ENCODE measurements around the gene TSEN34. TPM values are rescaled to one million over a fixed set of nuclear protein-coding genes. Genes with fewer than 3 reads are reported as not detected.
A peak's percentile ranks its signal among the peaks of the same experiment; 100 is the strongest.
"Not testable (repeated sequence)": the region's sequence is repeated elsewhere in the genome, so short reads cannot be mapped to it uniquely, and the experiment has no call there.

TSEN34 gene
- total RNA-seq, 2 donors from 2014 or later = 14.3 to 16.7 TPM

DNA sequence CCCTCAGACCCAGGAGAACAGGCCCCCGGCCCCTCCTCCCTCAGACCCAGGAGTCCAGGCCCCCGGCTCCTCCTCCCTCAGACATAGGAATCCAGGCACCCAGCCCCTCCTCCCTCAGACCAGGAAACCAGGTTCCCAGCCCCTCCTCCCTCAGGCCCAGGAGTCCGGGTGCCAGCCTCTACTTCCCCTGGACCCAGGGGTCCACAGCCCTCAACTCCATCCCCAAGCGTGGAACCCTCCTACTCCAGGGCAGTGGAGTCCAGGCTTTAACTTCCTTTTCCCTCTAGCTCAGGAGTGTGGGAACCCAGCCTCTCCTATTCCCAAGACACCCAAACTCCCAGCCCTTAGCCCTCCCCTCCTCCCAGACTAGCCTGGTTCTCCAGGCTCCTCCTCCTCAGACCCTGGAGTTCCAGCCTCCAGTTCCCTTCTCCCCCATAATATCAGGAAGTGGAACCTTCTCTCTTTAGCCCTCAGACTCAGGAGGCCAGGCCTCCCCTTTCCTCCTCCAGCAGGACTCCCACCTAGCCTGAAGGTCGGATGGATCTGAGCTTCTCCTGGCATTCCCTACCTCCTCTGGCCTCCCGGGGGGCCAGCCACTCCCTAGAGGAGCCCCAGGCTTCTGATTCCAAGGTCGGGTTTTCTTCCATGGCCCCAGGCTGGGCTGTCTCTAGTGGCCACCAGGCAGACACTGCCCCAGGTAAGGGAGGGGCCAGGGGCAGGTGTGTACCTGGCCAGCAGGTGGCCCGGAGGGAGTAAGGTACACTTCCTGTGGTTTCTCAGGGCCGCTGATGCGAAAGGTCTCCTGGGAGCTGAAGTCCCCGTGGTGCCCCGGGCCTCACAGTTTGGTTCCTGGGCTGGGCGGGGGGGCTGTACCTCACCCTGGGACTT, 18.4 kb upstream of the TSEN34 start, which contains the start of gene TMC4:
Gene TMC4 (minus strand): TSS at position 690 of the 888 bp plus-strand sequence. CDS start 43 bp downstream, at position 647.
- Mint-ChIP-seq H3K27me3 (no peaks in the 10 kb centered on the region), H3K4me1 (no peaks in the 10 kb centered on the region), H3K4me3 (no peak within 1 kb of the TSS), H3K36me3 (ENCODE audit: low read depth) (peaks cover 15% of the 10 kb centered on the region), H3K27ac (no peak within 1 kb of the TSS), H3K9me3 (no peaks in the 10 kb centered on the region)
- ATAC-seq (replicated peaks) = no peak

DNA sequence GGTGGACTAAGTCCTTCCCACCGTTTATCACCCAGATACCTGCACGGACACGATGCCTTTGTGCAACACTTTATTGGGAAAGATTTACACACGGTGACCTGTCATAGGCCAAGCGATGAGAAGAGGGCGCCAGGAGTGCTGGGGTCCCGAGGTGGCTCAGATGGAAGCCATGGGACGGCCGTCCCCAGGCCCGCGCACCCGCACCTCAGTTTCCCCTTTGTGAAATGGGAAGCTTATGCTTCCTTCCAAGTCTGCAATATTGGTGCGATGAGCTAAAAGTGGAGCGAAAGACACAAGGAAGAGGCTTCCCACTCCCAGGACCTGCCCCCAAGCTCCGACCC, 17.8 kb upstream of the TSEN34 start:
- Mint-ChIP-seq H3K27me3 (no peaks in the 10 kb centered on the region), H3K9me3 (no peaks in the 10 kb centered on the region), H3K4me1 (no peaks in the 10 kb centered on the region), H3K27ac (no peak overlapping the region), H3K36me3 (ENCODE audit: low read depth) (peaks cover 21% of the 10 kb centered on the region), H3K4me3 (no peak overlapping the region)
- no peak for ATAC-seq (replicated peaks)

DNA sequence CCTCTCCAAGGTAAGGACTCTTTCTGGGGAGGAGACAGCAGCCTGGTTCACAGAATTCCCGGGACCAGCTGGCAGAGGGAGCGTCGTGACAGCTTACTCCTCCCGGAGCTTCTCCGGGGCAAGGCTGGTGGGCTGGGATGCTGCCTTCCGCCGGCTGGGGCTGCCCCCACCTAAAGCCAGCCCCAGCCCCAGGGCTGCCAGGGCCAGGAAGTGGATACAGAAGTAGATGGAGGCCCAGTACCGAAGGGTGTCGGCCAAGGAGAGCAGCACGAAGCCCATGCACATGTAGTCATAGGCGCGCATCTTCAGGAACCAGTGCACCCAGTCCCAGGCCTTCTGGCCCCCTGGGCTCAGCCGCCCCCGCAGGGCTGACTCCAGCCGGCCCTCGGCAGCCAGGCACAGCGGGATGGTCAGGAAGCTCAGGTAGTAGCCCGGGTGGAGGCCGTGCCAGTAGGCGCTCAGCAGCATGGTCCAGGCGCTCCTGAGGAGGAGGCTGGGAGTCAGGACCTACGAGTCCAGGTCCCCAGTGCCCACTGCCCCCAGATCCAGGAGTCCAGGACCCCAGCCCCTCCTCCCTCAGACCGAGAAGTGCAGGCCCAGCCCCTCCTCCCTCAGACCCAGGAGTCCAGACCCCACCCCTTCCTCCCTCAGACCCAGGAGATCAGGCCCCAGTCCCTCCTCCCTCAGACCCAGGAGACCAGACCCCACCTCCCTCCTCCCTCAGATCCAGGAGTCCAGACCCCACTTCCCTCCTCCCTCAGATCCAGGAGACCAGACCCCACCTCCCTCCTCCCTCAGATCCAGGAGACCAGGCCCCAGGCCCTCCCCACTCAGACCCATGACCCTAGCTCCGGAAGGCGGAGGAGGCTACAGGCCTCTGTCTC, 16.9 kb upstream of the TSEN34 start:
- Mint-ChIP-seq H3K9me3 (no peaks in the 10 kb centered on the region), H3K36me3 (ENCODE audit: low read depth) (peaks cover 29% of the 10 kb centered on the region), H3K27ac (no peak overlapping the region), H3K27me3 (no peaks in the 10 kb centered on the region), H3K4me3 (no peak overlapping the region), H3K4me1 (no peaks in the 10 kb centered on the region)
- peak; percentile 19 for ATAC-seq (replicated peaks)

- peak; percentile 57 for ATAC-seq (replicated peaks)
- no peaks in the 10 kb centered on the region for H3K9me3 Mint-ChIP-seq
- H3K4me1 Mint-ChIP-seq = no peaks in the 10 kb centered on the region
- H3K27ac Mint-ChIP-seq = no peak overlapping the region
- H3K36me3 Mint-ChIP-seq (ENCODE audit: low read depth) = peaks cover 52% of the 10 kb centered on the region
- H3K4me3 Mint-ChIP-seq = no peak overlapping the region
- no peaks in the 10 kb centered on the region for H3K27me3 Mint-ChIP-seq
Measured at GRCh38 chr19:54178581-54179261, 12.4 kb upstream of the TSEN34 start.

DNA sequence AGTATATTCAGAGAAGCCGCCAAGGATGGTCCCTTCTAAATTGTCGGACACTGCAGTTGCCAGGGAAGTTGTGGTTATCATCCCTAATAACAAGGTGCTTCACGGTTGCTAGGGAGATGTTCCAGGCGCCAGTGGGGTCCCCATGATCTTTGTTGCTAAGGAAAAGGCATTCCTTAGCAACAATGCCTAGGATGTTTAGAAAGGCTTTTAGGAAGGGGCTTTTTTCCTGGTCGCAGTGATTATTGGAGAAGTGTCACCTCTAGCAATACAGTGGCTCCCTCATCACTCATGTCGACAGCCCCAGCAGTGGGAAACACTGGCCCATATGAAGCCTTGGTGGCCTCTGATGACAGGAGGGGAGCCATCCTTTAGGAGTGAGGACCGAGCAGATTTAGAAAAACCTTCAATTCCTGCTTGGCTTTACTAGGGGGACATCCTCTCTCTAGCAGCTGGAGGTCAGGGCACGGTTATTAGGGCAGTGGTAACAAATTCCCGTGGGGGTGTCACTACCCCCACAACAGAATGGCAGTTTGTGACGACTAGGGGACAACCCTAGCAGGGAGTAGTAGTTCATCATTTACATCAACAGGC, 11.8 kb upstream of the TSEN34 start:
- no peak for ATAC-seq (replicated peaks)
- no peak overlapping the region for H3K4me3 Mint-ChIP-seq
- H3K36me3 Mint-ChIP-seq (ENCODE audit: low read depth) = peaks cover 58% of the 10 kb centered on the region
- no peak overlapping the region for H3K27ac Mint-ChIP-seq
- H3K9me3 Mint-ChIP-seq = no peaks in the 10 kb centered on the region
- H3K27me3 Mint-ChIP-seq = no peaks in the 10 kb centered on the region
- H3K4me1 Mint-ChIP-seq = no peaks in the 10 kb centered on the region

GRCh38 chr19:54179921-54180461, 11.1 kb upstream of the TSEN34 start:
- Mint-ChIP-seq H3K36me3 (ENCODE audit: low read depth) (peaks cover 59% of the 10 kb centered on the region), H3K27ac (no peak overlapping the region), H3K4me1 (no peaks in the 10 kb centered on the region), H3K27me3 (no peaks in the 10 kb centered on the region), H3K4me3 (no peak overlapping the region), H3K9me3 (no peaks in the 10 kb centered on the region)
- ATAC-seq (replicated peaks) = no peak

- no peaks in the 10 kb centered on the region for H3K27me3 Mint-ChIP-seq
- ATAC-seq (replicated peaks) = no peak
- peaks cover 61% of the 10 kb centered on the region for H3K36me3 Mint-ChIP-seq (ENCODE audit: low read depth)
- no peak overlapping the region for H3K27ac Mint-ChIP-seq
- no peaks in the 10 kb centered on the region for H3K9me3 Mint-ChIP-seq
- H3K4me1 Mint-ChIP-seq = no peaks in the 10 kb centered on the region
- H3K4me3 Mint-ChIP-seq = no peak overlapping the region
Measured at GRCh38 chr19:54180691-54181091, 10.4 kb upstream of the TSEN34 start.

DNA sequence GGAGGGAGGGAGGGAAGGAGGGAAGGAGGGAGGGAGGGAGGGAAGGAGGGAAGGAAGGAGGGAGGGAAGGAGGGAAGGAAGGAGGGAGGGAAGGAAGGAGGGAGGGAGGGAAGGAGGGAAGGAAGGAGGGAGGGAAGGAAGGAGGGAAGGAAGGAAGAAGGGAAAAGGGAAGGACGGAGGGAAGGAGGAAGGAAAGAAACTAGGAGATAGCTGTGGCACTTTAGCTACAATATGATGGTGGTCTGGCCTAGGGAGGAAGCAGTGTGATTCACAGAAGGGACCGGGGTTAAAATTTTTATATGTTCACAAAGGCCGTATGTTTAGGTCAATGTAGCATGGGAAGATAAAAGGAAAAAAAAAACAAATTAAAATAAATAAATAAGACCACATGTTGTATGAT, 9.2 kb upstream of the TSEN34 start:
- not testable (repeated sequence) for H3K27ac Mint-ChIP-seq; H3K4me1 Mint-ChIP-seq; H3K9me3 Mint-ChIP-seq; ATAC-seq (replicated peaks); H3K27me3 Mint-ChIP-seq; H3K4me3 Mint-ChIP-seq
- H3K36me3 Mint-ChIP-seq (ENCODE audit: low read depth) = peaks cover 62% of the 10 kb centered on the region

DNA sequence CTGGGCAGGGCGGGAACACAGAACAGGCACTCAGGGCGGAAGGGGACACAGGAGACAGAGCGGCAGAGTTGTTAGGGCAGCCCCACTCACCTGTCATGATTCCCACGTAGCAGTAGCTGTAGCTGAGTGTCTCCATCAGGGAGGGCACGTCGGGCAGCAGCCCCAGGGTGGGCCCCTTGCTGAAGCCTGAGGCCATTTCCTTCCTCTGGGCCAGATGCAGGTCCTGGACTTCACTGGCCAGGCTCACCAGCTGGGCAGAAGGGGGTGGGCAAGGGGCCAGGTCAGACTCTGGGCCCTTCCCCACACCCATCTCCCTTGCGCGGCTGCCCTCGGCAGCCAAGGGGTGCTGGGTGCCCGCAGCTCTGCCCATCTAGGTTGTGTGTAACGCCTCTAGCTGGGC, 7.7 kb upstream of the TSEN34 start:
- no peaks in the 10 kb centered on the region for H3K9me3 Mint-ChIP-seq

GRCh38 chr19:54186351-54186750, 4.8 kb upstream of the TSEN34 start:
- no peaks in the 10 kb centered on the region for H3K9me3 Mint-ChIP-seq
- peak overlapping the region; percentile 93 for H3K27ac Mint-ChIP-seq
- H3K36me3 Mint-ChIP-seq (ENCODE audit: low read depth) = peaks cover 41% of the 10 kb centered on the region
- ATAC-seq (replicated peaks) = no peak
- H3K4me3 Mint-ChIP-seq = no peak overlapping the region
- no peaks in the 10 kb centered on the region for H3K27me3 Mint-ChIP-seq
- peaks cover 9% of the 10 kb centered on the region for H3K4me1 Mint-ChIP-seq

More for the DNA sequence above, 7.7 kb upstream of the TSEN34 start:
- Mint-ChIP-seq H3K4me3 (no peak overlapping the region), H3K4me1 (peaks cover 9% of the 10 kb centered on the region), H3K36me3 (ENCODE audit: low read depth) (peaks cover 64% of the 10 kb centered on the region), H3K27me3 (no peaks in the 10 kb centered on the region), H3K27ac (no peak overlapping the region)
- ATAC-seq (replicated peaks) = no peak

DNA sequence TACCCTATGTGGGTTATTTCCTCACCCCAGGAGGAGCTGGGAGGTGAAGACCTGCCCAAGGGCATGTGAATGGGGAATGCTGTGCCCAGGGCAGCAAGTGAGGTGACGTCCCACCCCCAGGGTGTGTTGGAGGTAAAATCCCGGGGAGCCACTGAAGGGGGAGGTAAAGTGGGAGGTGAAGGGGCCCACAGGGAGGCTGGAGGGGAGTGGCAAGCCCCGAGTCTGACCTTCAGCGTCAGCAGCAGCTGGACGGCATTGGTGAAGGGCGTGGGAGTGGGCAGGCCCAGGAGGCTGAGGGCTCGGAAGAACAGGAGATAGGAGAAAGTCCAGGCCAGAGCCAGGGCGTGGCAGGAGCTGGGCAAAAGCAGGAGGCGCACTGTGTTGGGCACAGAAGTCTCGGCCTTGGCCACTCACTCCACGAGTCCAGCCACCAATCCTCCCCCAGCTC, 4.2 kb upstream of the TSEN34 start:
- Mint-ChIP-seq H3K27ac (peak overlapping the region; percentile 93), H3K27me3 (no peaks in the 10 kb centered on the region), H3K4me1 (peaks cover 14% of the 10 kb centered on the region), H3K4me3 (peak overlapping the region; percentile 87), H3K36me3 (ENCODE audit: low read depth) (peaks cover 45% of the 10 kb centered on the region), H3K9me3 (no peaks in the 10 kb centered on the region)
- ATAC-seq (replicated peaks) = no peak

DNA sequence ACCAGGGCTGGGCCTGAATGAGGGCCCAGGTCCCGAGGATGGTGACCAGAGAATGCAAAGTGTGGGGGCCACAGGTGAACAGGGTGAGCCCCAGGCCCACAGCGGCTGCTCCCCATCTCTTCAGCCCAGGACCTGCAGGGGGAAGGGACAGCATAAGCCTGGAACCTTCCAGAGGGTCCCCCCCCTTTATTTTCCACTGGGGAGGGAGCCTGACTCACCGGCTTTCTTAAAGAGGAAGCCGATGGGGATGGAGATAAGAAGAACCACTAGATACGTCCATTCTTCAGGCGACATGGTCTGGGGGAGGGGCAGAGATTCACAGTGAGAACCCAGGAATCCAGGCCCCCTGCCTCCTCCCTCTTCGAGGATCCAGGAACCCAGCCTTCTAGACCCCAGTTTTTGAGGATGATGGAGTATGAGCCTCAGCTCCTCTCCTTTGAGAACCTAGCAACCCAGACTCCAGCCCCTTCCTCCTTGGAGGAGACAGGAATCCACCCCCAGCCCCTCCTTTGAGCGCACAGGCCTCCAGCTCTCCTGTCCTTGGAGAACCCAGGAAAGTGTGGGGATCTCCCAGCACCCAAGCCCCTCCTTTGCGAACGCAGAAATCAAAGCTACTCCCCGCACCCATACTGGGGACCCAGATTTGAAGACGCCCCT, 2.8 kb upstream of the TSEN34 start:
- ATAC-seq (replicated peaks) = no peak
- H3K27ac Mint-ChIP-seq = peak overlapping the region; percentile 93
- H3K27me3 Mint-ChIP-seq = no peaks in the 10 kb centered on the region
- peak overlapping the region; percentile 87 for H3K4me3 Mint-ChIP-seq
- H3K4me1 Mint-ChIP-seq = peaks cover 15% of the 10 kb centered on the region
- no peaks in the 10 kb centered on the region for H3K9me3 Mint-ChIP-seq
- peaks cover 56% of the 10 kb centered on the region for H3K36me3 Mint-ChIP-seq (ENCODE audit: low read depth)

DNA sequence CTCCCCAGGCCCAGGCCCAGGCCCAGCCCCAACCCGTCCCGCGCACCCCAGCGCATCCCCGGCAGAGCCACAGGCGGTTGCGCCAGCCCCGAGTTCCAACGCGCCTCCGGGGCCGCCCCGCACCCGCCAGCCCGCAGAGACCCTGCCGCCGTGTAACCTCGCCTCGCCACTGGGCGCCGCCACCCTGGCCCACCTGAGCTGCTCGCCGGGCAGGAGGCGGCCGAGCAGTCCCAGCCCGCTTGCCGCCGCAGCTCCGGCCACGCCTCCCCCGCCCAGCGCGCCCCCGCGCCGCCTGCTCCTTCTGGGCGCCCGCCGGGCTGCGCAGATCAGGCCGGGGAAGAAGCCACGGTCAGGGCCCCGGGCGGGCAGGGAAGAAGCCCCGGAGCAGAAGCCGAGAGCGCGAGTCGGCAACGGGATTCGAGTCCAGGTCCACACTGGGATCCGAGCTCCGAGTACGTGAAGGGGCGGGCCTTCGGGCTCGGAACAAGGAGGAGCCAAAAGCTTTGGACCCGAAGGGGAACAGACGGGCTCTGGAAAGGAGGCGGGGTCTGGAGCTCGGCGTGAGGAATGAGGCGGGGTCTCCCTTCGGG, 1.9 kb upstream of the TSEN34 start, which contains the start of gene MBOAT7:
Gene MBOAT7 (minus strand): TSS at position 436 of the 590 bp plus-strand sequence. CDS start 1,072 bp downstream, outside the sequence.
- no peaks in the 10 kb centered on the region for H3K27me3 Mint-ChIP-seq
- peak within 1 kb of the TSS; percentile 87 for H3K4me3 Mint-ChIP-seq
- H3K4me1 Mint-ChIP-seq = peaks cover 15% of the 10 kb centered on the region
- peak; percentile 7 for ATAC-seq (replicated peaks)
- peaks cover 56% of the 10 kb centered on the region for H3K36me3 Mint-ChIP-seq (ENCODE audit: low read depth)
- H3K9me3 Mint-ChIP-seq = no peaks in the 10 kb centered on the region
- H3K27ac Mint-ChIP-seq = peak within 1 kb of the TSS; percentile 96
